WTC11 (cell line): ENCODE results near the gene GTF3C4. TPM values are rescaled to one million over a fixed set of nuclear protein-coding genes. Genes with fewer than 3 reads are reported as not detected.

Experiments
- ATAC-seq: fragments of 200-7000 bp; cut with Tn5 transposase; 2 replicates; pipeline ENCODE4 v1.10.0; 2021; ENCODE audit warnings: mild to moderate bottlenecking, moderate library complexity
- CTCF ChIA-PET: fragments of 300-600 bp; sonication (Branson Sonifier 250); formaldehyde crosslinking; loops from one replicate; lab custom pipeline; 2021; ENCODE audit warnings: antibody characterized with exemption; lab: Charles Lee
- POLR2A ChIA-PET: fragments of 350-600 bp; sonication (Branson Sonifier 250); formaldehyde crosslinking; loops from one replicate; lab custom pipeline; 2021; ENCODE audit warnings: antibody characterized with exemption; lab: Charles Lee
- DNase-seq: peaks from one replicate; pipeline ENCODE4 v3.0.0; 2021; ENCODE audit warnings: low spot score
- H3K27ac Mint-ChIP-seq: 2 replicates; pipeline ENCODE4 v1.8.0; 2021; ENCODE audit warnings: mixed read lengths
- H3K27me3 Mint-ChIP-seq: 2 replicates; pipeline ENCODE4 v1.8.0; 2021; ENCODE audit warnings: low read depth, mild to moderate bottlenecking, moderate library complexity, mixed read lengths
- H3K36me3 Mint-ChIP-seq: 2 replicates; pipeline ENCODE4 v1.8.0; 2021; ENCODE audit warnings: mixed read lengths
- H3K4me1 Mint-ChIP-seq: 2 replicates; pipeline ENCODE4 v1.8.0; 2022; ENCODE audit warnings: mixed read lengths
- H3K4me3 Mint-ChIP-seq: 2 replicates; pipeline ENCODE4 v1.8.0; 2021; ENCODE audit warnings: mild to moderate bottlenecking, moderate library complexity, mixed read lengths
- H3K9me3 Mint-ChIP-seq: 2 replicates; pipeline ENCODE4 v1.8.0; 2021; ENCODE audit warnings: mixed read lengths
- CDX4 ChIP-seq: fragments of 250-450 bp; sonication (Bioruptor Pico); IDR thresholded peaks from 2 replicates; pipeline ENCODE4 v1.9.0; 2021; ENCODE audit warnings: moderate library complexity, mild to moderate bottlenecking, inconsistent platforms, borderline replicate concordance
- EMX1 ChIP-seq: fragments of 250-450 bp; sonication (Bioruptor Pico); IDR thresholded peaks from 2 replicates; pipeline ENCODE4 v1.8.0; 2021; ENCODE audit warnings: mild to moderate bottlenecking
- ETV6 ChIP-seq: sonication (generic); formaldehyde crosslinking; IDR thresholded peaks from 2 replicates; pipeline ENCODE4 v1.8.1; 2022; ENCODE audit warnings: mild to moderate bottlenecking, missing genetic modification reagents
- FOXK1 ChIP-seq: sonication (generic); formaldehyde crosslinking; IDR thresholded peaks from 2 replicates; pipeline ENCODE4 v1.8.0; 2022; ENCODE audit warnings: mild to moderate bottlenecking, moderate library complexity, missing genetic modification reagents
- GRHL2 ChIP-seq: fragments of 250-450 bp; sonication (Bioruptor Pico); IDR thresholded peaks from 2 replicates; pipeline ENCODE4 v1.8.0; 2022; ENCODE audit warnings: mild to moderate bottlenecking, moderate library complexity; ENCODE audit not compliant: insufficient replicate concordance, severe bottlenecking
- PREB ChIP-seq: sonication (generic); formaldehyde crosslinking; IDR thresholded peaks from 2 replicates; pipeline ENCODE4 v1.8.1; 2022; ENCODE audit warnings: mild to moderate bottlenecking, missing genetic modification reagents, moderate library complexity, borderline replicate concordance
- PRRX2 ChIP-seq: fragments of 250-450 bp; sonication (Bioruptor Pico); IDR thresholded peaks from 2 replicates; pipeline ENCODE4 v1.8.0; 2021; ENCODE audit warnings: mild to moderate bottlenecking
- ZNF121 ChIP-seq: sonication (generic); formaldehyde crosslinking; IDR thresholded peaks from 2 replicates; pipeline ENCODE4 v1.8.0; 2023; ENCODE audit warnings: missing genetic modification reagents
- ZNF219 ChIP-seq: sonication (generic); formaldehyde crosslinking; IDR thresholded peaks from 2 replicates; pipeline ENCODE4 v1.8.0; 2023; ENCODE audit warnings: missing genetic modification reagents, mild to moderate bottlenecking, borderline replicate concordance
- ZNF317 ChIP-seq: sonication (generic); formaldehyde crosslinking; IDR thresholded peaks from 2 replicates; pipeline ENCODE4 v1.8.1; 2023; ENCODE audit warnings: low read depth, mild to moderate bottlenecking, moderate library complexity, missing genetic modification reagents, borderline replicate concordance
- ZNF423 ChIP-seq: fragments of 250-450 bp; sonication (Bioruptor Pico); IDR thresholded peaks from 2 replicates; pipeline ENCODE4 v2.1.2; 2022; ENCODE audit warnings: mild to moderate bottlenecking, moderate library complexity
- total RNA-seq: library from RNA; stranded (reverse); gene quantifications from 3 replicates; pipeline ENCODE4 v1.2.3, GENCODE V29; 2021
- TF ChIP-seq, protein P1 (sequence below): sonication (generic); formaldehyde crosslinking; IDR thresholded peaks from 2 replicates; pipeline ENCODE4 v1.8.0; 2023; ENCODE audit warnings: mild to moderate bottlenecking, missing genetic modification reagents
- TF ChIP-seq, protein P2 (sequence below): sonication (generic); formaldehyde crosslinking; IDR thresholded peaks from 2 replicates; pipeline ENCODE4 v1.8.1; 2022; ENCODE audit warnings: missing genetic modification reagents, borderline replicate concordance
- TF ChIP-seq, protein P3 (sequence below): fragments of 250-450 bp; sonication (Bioruptor Pico); IDR thresholded peaks from 2 replicates; pipeline ENCODE4 v1.9.0; 2021; ENCODE audit warnings: mild to moderate bottlenecking, borderline replicate concordance
- TF ChIP-seq, protein P4 (sequence below): sonication (generic); formaldehyde crosslinking; IDR thresholded peaks from 2 replicates; pipeline ENCODE4 v1.8.1; 2023; ENCODE audit warnings: mild to moderate bottlenecking, missing genetic modification reagents, moderate library complexity
- TF ChIP-seq, protein P5 (sequence below): sonication (generic); formaldehyde crosslinking; IDR thresholded peaks from 2 replicates; pipeline ENCODE4 v1.8.0; 2022; ENCODE audit warnings: mild to moderate bottlenecking, missing genetic modification reagents
- TF ChIP-seq, protein P6 (sequence below): sonication (generic); formaldehyde crosslinking; IDR thresholded peaks from 2 replicates; pipeline ENCODE4 v1.8.0; 2023; ENCODE audit warnings: missing genetic modification reagents, mild to moderate bottlenecking, borderline replicate concordance

GTF3C4 gene
- total RNA-seq, 1 experiment from 2014 or later, result 31.6 TPM

DNA sequence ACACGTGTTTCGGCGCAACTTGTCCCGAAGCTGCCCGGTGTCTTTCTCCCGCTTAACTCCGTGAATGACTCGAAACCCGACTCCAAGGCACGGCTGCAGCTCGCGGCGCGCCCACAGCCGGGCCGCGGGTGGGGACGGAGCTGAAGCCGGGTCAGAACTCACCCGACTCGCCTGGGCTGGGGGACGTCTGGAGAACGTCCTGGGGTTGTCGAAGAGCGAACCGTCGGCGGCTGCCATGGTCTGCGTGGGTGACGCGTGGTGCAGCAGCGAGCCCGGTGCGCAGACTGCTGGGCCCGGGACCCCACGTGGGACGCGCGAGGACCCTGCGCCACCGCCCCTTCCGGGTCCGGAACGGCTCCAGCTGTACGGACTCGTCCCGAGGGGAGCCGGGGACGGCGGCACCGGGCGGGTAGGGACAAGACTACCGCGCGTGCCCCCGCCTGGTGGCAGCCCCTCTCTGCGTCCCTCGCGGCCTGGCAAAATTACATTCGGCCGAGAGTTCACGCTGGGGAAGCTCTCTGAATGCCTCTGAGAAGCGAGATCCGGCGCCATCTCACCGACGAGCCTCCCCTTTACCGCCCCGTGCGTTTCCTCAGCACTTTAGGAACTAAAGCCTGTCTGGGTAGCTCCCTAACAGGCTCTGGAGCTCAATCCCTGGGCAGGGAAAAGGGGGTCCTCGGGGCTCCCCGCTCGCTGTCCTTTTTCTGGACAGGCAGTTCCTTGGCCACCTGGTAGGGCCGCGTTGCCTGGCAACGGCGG, 387 bp upstream of the GTF3C4 start, which contains the start of gene DDX31:
Gene DDX31 (minus strand): TSS at position 286 of the 759 bp plus-strand sequence. CDS start 49 bp downstream, at position 237.
- DNase-seq (peak; percentile 81), ATAC-seq (peak; percentile 56)
- H3K4me1 Mint-ChIP-seq, result peaks cover 46% of the 10 kb centered on the region
- peak within 1 kb of the TSS; percentile 91 for H3K4me3 Mint-ChIP-seq
- no peaks in the 10 kb centered on the region for H3K9me3 Mint-ChIP-seq
- no peaks in the 10 kb centered on the region for H3K27me3 Mint-ChIP-seq
- CTCF ChIA-PET, result interaction anchor here (0.6 to 2.3 kb wide), 11 partner anchors 25 to 484 kb away, joined by 3 to 12 read pairs (median 4); no protein-coding TSS in a partner anchor
- POLR2A ChIA-PET, result interaction anchor here (0.5 to 2.2 kb wide), 4 partner anchors 35 to 137 kb away, joined by 3 to 7 read pairs (median 4); no protein-coding TSS in a partner anchor
- H3K36me3 Mint-ChIP-seq, result peaks cover 7% of the 10 kb centered on the region
- peak within 1 kb of the TSS; percentile 91 for H3K27ac Mint-ChIP-seq
- TF ChIP-seq ETV6 (CRISPR knock-in tag), result peak; percentile 54; the same call in 1 of the 2 replicates
- TF ChIP-seq GRHL2 (CRISPR knock-in tag), result no peak
- no peak for TF ChIP-seq ZNF317
- no peak for TF ChIP-seq EMX1 (CRISPR knock-in tag)
- TF ChIP-seq, protein P1, sequence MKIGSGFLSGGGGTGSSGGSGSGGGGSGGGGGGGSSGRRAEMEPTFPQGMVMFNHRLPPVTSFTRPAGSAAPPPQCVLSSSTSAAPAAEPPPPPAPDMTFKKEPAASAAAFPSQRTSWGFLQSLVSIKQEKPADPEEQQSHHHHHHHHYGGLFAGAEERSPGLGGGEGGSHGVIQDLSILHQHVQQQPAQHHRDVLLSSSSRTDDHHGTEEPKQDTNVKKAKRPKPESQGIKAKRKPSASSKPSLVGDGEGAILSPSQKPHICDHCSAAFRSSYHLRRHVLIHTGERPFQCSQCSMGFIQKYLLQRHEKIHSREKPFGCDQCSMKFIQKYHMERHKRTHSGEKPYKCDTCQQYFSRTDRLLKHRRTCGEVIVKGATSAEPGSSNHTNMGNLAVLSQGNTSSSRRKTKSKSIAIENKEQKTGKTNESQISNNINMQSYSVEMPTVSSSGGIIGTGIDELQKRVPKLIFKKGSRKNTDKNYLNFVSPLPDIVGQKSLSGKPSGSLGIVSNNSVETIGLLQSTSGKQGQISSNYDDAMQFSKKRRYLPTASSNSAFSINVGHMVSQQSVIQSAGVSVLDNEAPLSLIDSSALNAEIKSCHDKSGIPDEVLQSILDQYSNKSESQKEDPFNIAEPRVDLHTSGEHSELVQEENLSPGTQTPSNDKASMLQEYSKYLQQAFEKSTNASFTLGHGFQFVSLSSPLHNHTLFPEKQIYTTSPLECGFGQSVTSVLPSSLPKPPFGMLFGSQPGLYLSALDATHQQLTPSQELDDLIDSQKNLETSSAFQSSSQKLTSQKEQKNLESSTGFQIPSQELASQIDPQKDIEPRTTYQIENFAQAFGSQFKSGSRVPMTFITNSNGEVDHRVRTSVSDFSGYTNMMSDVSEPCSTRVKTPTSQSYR (CRISPR knock-in tag), result peak; percentile 33; the same call in 1 of the 2 replicates
- peak; percentile 81 for TF ChIP-seq FOXK1 (CRISPR knock-in tag)
- TF ChIP-seq CDX4 (CRISPR knock-in tag), result no peak
- TF ChIP-seq ZNF121 (CRISPR knock-in tag), result no peak
- TF ChIP-seq, protein P2, sequence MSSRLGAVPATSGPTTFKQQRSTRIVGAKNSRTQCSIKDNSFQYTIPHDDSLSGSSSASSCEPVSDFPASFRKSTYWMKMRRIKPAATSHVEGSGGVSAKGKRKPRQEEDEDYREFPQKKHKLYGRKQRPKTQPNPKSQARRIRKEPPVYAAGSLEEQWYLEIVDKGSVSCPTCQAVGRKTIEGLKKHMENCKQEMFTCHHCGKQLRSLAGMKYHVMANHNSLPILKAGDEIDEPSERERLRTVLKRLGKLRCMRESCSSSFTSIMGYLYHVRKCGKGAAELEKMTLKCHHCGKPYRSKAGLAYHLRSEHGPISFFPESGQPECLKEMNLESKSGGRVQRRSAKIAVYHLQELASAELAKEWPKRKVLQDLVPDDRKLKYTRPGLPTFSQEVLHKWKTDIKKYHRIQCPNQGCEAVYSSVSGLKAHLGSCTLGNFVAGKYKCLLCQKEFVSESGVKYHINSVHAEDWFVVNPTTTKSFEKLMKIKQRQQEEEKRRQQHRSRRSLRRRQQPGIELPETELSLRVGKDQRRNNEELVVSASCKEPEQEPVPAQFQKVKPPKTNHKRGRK (CRISPR knock-in tag), result no peak
- TF ChIP-seq PREB (CRISPR knock-in tag), result no peak
- TF ChIP-seq ZNF219 (CRISPR knock-in tag), result 0 out of 2 replicates have a peak, but pooled peaks have one; percentile 87
- TF ChIP-seq, protein P3, sequence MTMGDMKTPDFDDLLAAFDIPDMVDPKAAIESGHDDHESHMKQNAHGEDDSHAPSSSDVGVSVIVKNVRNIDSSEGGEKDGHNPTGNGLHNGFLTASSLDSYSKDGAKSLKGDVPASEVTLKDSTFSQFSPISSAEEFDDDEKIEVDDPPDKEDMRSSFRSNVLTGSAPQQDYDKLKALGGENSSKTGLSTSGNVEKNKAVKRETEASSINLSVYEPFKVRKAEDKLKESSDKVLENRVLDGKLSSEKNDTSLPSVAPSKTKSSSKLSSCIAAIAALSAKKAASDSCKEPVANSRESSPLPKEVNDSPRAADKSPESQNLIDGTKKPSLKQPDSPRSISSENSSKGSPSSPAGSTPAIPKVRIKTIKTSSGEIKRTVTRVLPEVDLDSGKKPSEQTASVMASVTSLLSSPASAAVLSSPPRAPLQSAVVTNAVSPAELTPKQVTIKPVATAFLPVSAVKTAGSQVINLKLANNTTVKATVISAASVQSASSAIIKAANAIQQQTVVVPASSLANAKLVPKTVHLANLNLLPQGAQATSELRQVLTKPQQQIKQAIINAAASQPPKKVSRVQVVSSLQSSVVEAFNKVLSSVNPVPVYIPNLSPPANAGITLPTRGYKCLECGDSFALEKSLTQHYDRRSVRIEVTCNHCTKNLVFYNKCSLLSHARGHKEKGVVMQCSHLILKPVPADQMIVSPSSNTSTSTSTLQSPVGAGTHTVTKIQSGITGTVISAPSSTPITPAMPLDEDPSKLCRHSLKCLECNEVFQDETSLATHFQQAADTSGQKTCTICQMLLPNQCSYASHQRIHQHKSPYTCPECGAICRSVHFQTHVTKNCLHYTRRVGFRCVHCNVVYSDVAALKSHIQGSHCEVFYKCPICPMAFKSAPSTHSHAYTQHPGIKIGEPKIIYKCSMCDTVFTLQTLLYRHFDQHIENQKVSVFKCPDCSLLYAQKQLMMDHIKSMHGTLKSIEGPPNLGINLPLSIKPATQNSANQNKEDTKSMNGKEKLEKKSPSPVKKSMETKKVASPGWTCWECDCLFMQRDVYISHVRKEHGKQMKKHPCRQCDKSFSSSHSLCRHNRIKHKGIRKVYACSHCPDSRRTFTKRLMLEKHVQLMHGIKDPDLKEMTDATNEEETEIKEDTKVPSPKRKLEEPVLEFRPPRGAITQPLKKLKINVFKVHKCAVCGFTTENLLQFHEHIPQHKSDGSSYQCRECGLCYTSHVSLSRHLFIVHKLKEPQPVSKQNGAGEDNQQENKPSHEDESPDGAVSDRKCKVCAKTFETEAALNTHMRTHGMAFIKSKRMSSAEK (CRISPR knock-in tag), result no peak
- TF ChIP-seq PRRX2 (CRISPR knock-in tag), result no peak
- TF ChIP-seq, protein P4, sequence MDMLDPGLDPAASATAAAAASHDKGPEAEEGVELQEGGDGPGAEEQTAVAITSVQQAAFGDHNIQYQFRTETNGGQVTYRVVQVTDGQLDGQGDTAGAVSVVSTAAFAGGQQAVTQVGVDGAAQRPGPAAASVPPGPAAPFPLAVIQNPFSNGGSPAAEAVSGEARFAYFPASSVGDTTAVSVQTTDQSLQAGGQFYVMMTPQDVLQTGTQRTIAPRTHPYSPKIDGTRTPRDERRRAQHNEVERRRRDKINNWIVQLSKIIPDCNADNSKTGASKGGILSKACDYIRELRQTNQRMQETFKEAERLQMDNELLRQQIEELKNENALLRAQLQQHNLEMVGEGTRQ (CRISPR knock-in tag), result peak; percentile 80
- TF ChIP-seq ZNF423 (CRISPR knock-in tag), result no peak
- TF ChIP-seq, protein P5, sequence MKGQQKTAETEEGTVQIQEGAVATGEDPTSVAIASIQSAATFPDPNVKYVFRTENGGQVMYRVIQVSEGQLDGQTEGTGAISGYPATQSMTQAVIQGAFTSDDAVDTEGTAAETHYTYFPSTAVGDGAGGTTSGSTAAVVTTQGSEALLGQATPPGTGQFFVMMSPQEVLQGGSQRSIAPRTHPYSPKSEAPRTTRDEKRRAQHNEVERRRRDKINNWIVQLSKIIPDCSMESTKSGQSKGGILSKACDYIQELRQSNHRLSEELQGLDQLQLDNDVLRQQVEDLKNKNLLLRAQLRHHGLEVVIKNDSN, result peak; percentile 60
- TF ChIP-seq, protein P6, sequence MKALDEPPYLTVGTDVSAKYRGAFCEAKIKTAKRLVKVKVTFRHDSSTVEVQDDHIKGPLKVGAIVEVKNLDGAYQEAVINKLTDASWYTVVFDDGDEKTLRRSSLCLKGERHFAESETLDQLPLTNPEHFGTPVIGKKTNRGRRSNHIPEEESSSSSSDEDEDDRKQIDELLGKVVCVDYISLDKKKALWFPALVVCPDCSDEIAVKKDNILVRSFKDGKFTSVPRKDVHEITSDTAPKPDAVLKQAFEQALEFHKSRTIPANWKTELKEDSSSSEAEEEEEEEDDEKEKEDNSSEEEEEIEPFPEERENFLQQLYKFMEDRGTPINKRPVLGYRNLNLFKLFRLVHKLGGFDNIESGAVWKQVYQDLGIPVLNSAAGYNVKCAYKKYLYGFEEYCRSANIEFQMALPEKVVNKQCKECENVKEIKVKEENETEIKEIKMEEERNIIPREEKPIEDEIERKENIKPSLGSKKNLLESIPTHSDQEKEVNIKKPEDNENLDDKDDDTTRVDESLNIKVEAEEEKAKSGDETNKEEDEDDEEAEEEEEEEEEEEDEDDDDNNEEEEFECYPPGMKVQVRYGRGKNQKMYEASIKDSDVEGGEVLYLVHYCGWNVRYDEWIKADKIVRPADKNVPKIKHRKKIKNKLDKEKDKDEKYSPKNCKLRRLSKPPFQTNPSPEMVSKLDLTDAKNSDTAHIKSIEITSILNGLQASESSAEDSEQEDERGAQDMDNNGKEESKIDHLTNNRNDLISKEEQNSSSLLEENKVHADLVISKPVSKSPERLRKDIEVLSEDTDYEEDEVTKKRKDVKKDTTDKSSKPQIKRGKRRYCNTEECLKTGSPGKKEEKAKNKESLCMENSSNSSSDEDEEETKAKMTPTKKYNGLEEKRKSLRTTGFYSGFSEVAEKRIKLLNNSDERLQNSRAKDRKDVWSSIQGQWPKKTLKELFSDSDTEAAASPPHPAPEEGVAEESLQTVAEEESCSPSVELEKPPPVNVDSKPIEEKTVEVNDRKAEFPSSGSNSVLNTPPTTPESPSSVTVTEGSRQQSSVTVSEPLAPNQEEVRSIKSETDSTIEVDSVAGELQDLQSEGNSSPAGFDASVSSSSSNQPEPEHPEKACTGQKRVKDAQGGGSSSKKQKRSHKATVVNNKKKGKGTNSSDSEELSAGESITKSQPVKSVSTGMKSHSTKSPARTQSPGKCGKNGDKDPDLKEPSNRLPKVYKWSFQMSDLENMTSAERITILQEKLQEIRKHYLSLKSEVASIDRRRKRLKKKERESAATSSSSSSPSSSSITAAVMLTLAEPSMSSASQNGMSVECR (CRISPR knock-in tag), result peak; percentile 74; the same call in 1 of the 2 replicates
